NCI-H2227 (cell line): ENCODE results near the gene ARHGAP10.

Experiments
- DNase-seq: peaks from one replicate; lab custom pipeline; 2025; ENCODE audit not compliant: unreplicated experiment; lab: John Stamatoyannopoulos, UW

Gene ARHGAP10

GRCh38 chr4:147764337-147764736 lies 32.4 kb downstream of the ARHGAP10 start:
- DNase-seq = no peak

DNA sequence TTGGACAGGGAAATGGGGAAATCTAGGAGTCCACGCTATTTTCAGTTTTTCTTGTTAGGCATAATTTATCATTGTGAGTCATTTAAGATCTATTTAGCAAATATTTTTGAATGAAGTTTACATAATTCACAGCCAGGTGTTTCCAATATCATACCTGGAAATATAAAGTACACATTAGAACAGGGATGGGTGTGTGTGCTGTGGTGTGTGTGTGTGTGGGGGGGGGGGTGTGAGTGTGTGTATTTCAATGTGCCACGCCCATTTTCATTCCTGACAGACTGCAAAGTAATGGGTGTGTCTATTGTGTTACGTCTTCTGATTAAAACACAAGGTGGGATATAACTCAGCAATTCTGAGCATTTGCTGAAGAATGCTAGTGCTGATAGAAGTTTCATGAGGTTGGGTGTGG lies 33.2 kb downstream of the ARHGAP10 start:
- no peak for DNase-seq

GRCh38 chr4:147768113-147768512 lies 36.2 kb downstream of the ARHGAP10 start:
- DNase-seq = no peak

DNA sequence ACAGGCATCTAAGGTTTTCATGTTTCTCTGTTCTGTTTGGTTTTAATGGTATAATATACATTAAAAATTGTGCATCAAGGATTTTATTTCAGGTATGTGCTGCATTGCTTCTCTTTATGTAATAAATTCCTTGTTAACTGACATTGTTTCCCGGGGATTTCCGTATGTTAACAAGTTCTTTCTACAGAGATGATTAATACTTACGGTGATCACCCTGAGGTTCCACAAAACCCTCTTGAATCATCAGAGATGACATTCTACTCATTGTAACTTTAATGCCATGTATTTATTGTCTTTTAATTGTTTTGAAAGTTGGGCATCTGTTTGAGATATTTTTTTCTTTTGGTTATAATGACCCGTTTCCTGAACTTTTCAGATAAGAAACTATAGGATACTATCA lies 37.5 kb downstream of the ARHGAP10 start:
- no peak for DNase-seq

GRCh38 chr4:147770831-147771230 lies 38.9 kb downstream of the ARHGAP10 start:
- DNase-seq = no peak

DNA sequence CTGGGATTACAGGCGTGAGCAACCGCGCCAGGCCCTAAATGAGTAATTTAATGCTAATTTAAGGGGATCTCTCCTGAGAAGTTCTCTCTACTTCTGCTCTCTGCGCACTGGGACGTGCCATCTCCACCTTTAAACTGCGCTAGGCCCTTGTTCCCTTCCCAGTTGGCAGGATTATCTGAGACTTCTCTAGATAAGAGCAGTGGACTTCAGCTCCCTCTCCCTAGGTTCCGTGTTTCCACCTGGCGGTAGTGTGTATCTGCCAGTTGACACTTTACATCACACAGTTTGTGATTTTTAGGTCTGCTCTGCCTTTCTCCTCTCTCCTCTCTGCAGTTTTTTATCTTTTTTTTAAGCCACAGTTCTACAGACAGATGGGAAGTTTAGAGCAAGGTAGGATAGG lies 40.2 kb downstream of the ARHGAP10 start:
- no peak for DNase-seq

GRCh38 chr4:147772459-147772969 lies 40.6 kb downstream of the ARHGAP10 start:
- no peak for DNase-seq

- no peak for DNase-seq
These were observed 41.6 kb downstream of the ARHGAP10 start for GRCh38 chr4:147773261-147774184.

GRCh38 chr4:147776716-147777115 lies 44.8 kb downstream of the ARHGAP10 start:
- DNase-seq = no peak

DNA sequence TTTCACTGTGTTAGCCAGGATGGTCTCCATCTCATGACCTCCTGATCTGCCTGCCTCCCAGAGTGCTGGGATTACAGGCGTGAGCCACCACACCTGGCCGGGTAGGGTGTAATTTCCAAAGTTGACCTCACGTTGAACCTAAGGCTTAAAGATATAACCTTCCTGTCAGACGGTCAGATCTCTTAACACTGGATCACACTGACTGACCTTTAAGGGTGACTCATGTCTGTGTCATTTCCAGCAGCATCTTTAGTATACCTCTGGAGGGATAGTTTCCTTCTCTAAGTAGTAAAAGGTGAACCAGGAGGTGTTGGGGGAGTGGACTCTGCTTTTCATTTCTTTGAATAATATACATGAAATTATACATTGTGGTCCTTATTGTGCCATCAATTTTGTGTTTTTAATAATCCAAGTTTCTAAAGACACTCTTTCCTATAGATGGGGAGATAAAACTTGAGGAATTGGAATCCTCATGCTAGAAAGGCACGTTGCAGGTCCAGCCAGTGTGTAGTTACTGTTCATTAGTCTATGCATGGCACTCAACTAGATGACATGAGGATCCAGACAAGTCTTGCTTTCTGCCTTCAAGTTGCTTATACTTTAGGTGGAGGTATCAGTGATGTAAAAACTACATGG lies 45.7 kb downstream of the ARHGAP10 start:
- no peak for DNase-seq

- no peak for DNase-seq
These were observed 47.1 kb downstream of the ARHGAP10 start for GRCh38 chr4:147778942-147779341.

DNA sequence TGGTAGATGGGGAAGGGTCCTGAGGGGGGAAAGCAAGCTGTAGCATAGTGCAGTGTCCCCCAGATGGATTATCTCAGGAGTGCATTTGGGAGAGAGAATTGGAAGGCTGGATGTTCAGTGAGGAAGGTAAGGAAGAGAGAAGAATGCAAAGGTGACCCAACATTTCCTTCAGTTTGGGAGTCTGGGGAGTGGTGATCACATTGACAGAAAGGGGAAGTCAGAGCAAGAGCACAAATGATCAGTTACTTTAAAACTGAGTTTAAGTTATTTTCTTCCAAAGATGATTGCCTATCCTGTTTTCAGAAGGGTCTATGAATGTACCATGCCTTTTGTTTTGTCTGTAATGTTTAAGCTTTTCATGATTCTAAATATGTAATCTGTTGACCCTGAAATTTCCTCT lies 47.6 kb downstream of the ARHGAP10 start:
- no peak for DNase-seq

GRCh38 chr4:147780137-147780777 lies 48.4 kb downstream of the ARHGAP10 start:
- no peak for DNase-seq

- no peak for DNase-seq
These were observed 50.3 kb downstream of the ARHGAP10 start for GRCh38 chr4:147782087-147782781.

GRCh38 chr4:147785129-147785528 lies 53.2 kb downstream of the ARHGAP10 start:
- no peak for DNase-seq

DNA sequence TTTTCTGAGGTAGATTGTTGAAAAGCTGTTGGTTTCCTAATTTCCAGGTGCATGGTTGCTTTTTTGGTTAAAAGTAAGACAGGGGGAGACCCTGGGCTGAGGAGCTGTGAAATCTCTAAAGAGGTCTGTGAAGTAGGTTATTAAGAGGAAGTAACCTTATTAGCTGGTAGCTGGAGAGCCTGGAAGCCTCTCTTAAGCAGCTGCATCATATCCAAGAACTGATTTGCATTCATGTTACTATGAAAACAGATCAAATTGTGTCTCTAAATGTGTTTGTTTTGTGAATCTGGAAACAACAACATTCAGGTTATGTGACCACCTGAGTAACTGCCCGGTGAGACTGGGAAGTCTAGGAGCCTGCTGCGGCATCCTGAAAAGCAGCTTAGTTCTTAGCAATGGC lies 54.1 kb downstream of the ARHGAP10 start:
- no peak for DNase-seq

GRCh38 chr4:147786531-147786930 lies 54.6 kb downstream of the ARHGAP10 start:
- no peak for DNase-seq

DNA sequence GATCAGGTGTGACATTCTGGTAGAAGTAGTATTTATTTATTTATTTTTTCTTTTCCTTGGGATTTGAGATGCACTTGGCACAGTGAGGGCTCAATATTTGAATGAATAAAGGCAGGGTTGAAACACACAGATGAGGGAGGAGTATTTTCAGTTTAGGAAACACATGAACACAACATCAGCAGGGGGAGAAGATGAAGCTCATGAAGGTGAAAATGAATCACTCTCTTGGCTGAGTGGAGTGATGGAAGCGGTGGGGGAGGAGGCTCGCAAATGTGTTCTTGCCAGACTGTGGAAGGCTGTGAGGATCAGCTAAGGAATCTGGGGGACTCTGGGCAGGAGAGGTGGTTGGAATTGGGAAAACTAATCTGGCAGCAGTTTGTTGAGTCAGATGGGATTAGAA lies 55.3 kb downstream of the ARHGAP10 start:
- no peak for DNase-seq

DNA sequence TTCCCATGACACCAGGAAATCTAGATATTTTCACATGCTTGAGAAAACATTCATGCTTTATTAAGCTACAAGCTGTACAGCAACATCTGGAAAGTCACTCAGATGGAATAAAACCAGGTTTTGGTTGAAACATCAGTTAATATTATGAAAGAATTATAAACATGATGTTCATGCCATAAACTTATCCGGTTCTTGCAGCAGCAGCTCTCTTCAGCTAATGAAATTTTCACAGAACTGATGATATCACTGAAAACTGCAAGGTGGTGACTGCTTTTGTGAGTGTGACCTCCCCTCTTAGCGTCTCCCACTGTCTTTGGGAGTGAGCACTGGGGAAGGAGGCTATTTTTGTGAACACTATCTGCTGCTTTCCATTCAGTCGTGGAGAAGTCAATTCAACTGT lies 56.9 kb downstream of the ARHGAP10 start:
- DNase-seq = no peak

DNA sequence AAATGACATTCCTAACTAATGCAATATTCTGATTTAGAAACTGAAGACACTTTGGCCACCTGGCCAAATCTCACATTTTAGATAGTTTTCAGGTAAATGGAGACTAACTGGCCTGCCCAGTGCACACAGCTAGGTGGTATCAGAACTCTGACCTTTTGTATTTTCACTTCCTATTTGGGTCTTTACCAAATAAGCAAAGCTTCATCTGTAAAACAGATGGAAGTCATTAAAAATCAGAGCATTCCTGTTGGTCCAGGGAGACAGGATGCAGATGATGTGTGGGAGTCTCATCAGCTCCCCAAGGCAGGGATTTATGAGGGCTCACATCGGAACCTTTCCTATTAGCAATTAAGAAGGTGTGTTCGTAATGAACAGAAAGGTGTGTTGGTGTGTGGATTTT lies 57.7 kb downstream of the ARHGAP10 start:
- no peak for DNase-seq

DNA sequence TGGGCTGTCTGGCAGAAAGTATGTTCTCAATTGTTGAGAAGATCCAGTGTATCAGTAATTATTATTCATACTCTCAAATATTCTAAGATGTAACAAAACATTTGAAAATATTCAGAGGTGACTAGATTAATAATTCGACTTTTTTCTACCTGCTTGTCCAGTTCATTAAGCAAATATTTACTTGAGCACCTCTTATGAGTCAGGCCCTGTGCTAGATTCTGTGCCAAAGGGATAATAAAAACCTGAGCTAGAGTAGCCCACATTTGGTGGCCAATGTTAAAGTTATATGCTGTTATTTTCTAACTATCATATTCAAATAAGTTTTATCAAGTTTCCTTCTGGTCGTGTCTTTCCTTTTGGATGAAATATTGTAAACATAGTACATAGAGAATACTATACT lies 58.5 kb downstream of the ARHGAP10 start:
- no peak for DNase-seq
